HepG2 (cell line): ENCODE results near the gene CTNNBL1. TPM values are rescaled to one million over a fixed set of nuclear protein-coding genes. Genes with fewer than 3 reads are reported as not detected.

Experiments used
- AHDC1 ChIP-seq: sonication (generic); formaldehyde crosslinking; IDR thresholded peaks from 2 replicates; pipeline ENCODE4 v1.5.1; 2020; ENCODE audit warnings: mild to moderate bottlenecking, missing genetic modification reagents, borderline replicate concordance
- GZF1 ChIP-seq: sonication (generic); formaldehyde crosslinking; IDR thresholded peaks from 2 replicates; pipeline ENCODE4 v1.5.1; 2020; ENCODE audit warnings: mild to moderate bottlenecking, missing genetic modification reagents
- NFYC ChIP-seq: IDR thresholded peaks from 2 replicates; pipeline ENCODE4 v1.6.1; 2016; ENCODE audit warnings: missing genetic modification reagents, missing compliant biosample characterization
- SP140L ChIP-seq: sonication (generic); formaldehyde crosslinking; IDR thresholded peaks from 2 replicates; pipeline ENCODE4 v1.4.0; 2020; ENCODE audit warnings: missing genetic modification reagents, borderline replicate concordance
- SYNCRIP ChIP-seq: fragments of 200-400 bp; formaldehyde crosslinking; IDR thresholded peaks from 2 replicates; pipeline ENCODE4 v1.6.1; 2018; ENCODE audit warnings: mild to moderate bottlenecking, low read depth, low read length; ENCODE audit not compliant: insufficient read depth
- ZNF251 ChIP-seq: sonication (generic); formaldehyde crosslinking; IDR thresholded peaks from 2 replicates; pipeline ENCODE4 v1.9.0; 2021; ENCODE audit warnings: mild to moderate bottlenecking, missing genetic modification reagents
- ZNF383 ChIP-seq: sonication (generic); formaldehyde crosslinking; IDR thresholded peaks from 2 replicates; pipeline ENCODE4 v1.4.0; 2020; ENCODE audit warnings: missing genetic modification reagents, mild to moderate bottlenecking, borderline replicate concordance
- ZNF644 ChIP-seq: IDR thresholded peaks from 2 replicates; pipeline ENCODE4 v1.6.1; 2016; ENCODE audit warnings: low read depth
- ZNF7 ChIP-seq: IDR thresholded peaks from 2 replicates; pipeline ENCODE4 v1.6.1; 2016; ENCODE audit warnings: missing biosample characterization, missing genetic modification reagents
- polyA plus RNA-seq, 8 experiments: library from polyadenylated mRNA; depleted of rRNA in 3 of 8; stranded (reverse) in 7 of 8; unstranded in 1 of 8; fragments of >200 nt; fragmentation: Illumina TruSeq in 4 of 8; extraction: Trizol in 4 of 8; gene quantifications; 2 replicates each; pipeline versions ENCODE4 v1.2.1 to v1.2.3, GENCODE V29; 2011 to 2016; ENCODE audit warnings: low read depth in 4 of 8, missing spikeins in 1 of 8, mixed read lengths in 1 of 8; ENCODE audit not compliant: insufficient read depth in 1 of 8
- total RNA-seq, 5 experiments: library from RNA; depleted of rRNA; stranded (reverse); fragments of >200 nt; fragmentation: Illumina TruSeq; extraction: Trizol; gene quantifications; 2 replicates each; pipeline ENCODE4 v1.2.3, GENCODE V29; 2016; ENCODE audit warnings: low read depth in 1 of 5
- TF ChIP-seq, protein P1 (sequence below): sonication (generic); formaldehyde crosslinking; conservative IDR thresholded peaks from 2 replicates; pipeline ENCODE4 v1.8.0; 2022; ENCODE audit warnings: mild to moderate bottlenecking, moderate library complexity, missing genetic modification reagents
- TF ChIP-seq, protein P2 (sequence below): sonication (generic); formaldehyde crosslinking; IDR thresholded peaks from 2 replicates; pipeline ENCODE4 v1.8.0; 2023; ENCODE audit warnings: mild to moderate bottlenecking, missing genetic modification reagents

CTNNBL1 gene
- total and polyA plus RNA-seq, 2 of the 13 experiments (the other 11 are each of a cell fraction or from before 2014, with no cell fraction given) = 49.3 to 94.6 TPM

GRCh38 chr20:37914672-37915433, 221.0 kb downstream of the CTNNBL1 start (continued):
- TF ChIP-seq AHDC1 (no peak), ZNF644 (CRISPR knock-in tag) (0 out of 2 replicates have a peak, but pooled peaks have one; percentile 17), GZF1 (peak; percentile 25; the same call in 1 of the 2 replicates), ZNF7 (CRISPR knock-in tag) (no peak), SYNCRIP (no peak), ZNF383 (CRISPR knock-in tag) (no peak), ZNF251 (CRISPR knock-in tag) (no peak), SP140L (CRISPR knock-in tag) (no peak), NFYC (CRISPR knock-in tag) (no peak)
- TF ChIP-seq, protein P1, sequence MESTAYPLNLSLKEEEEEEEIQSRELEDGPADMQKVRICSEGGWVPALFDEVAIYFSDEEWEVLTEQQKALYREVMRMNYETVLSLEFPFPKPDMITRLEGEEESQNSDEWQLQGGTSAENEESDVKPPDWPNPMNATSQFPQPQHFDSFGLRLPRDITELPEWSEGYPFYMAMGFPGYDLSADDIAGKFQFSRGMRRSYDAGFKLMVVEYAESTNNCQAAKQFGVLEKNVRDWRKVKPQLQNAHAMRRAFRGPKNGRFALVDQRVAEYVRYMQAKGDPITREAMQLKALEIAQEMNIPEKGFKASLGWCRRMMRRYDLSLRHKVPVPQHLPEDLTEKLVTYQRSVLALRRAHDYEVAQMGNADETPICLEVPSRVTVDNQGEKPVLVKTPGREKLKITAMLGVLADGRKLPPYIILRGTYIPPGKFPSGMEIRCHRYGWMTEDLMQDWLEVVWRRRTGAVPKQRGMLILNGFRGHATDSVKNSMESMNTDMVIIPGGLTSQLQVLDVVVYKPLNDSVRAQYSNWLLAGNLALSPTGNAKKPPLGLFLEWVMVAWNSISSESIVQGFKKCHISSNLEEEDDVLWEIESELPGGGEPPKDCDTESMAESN (CRISPR knock-in tag) = 0 out of 2 replicates have a peak, but pooled peaks have one; percentile 63
- TF ChIP-seq, protein P2, sequence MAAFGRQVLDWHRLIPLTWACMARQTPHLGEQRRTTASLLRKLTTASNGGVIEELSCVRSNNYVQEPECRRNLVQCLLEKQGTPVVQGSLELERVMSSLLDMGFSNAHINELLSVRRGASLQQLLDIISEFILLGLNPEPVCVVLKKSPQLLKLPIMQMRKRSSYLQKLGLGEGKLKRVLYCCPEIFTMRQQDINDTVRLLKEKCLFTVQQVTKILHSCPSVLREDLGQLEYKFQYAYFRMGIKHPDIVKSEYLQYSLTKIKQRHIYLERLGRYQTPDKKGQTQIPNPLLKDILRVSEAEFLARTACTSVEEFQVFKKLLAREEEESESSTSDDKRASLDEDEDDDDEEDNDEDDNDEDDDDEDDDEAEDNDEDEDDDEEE (CRISPR knock-in tag) = peak; percentile 88
